GM23338 (cell line): Measurements from ENCODE around the gene GRID2. TPM values are rescaled to one million over a fixed set of nuclear protein-coding genes. Genes with fewer than 3 reads are reported as not detected.

Experiments used
- ATAC-seq: fragments of 200-7000 bp; cut with Tn5 transposase; 3 replicates; pipeline ENCODE4 v1.9.1; 2020
- DNase-seq: peaks from one replicate; pipeline ENCODE4 v3.0.0-alpha.2; 2015; ENCODE audit warnings: low spot score
- H2AFZ ChIP-seq: fragments of 200-600 bp; sonication (generic); 2 replicates; pipeline ENCODE4 v1.8.0; 2016; ENCODE audit warnings: antibody characterized with exemption, mild to moderate bottlenecking, moderate library complexity
- H3F3A ChIP-seq: fragments of 200-600 bp; sonication (generic); replicated peaks from 2 replicates; pipeline ENCODE4 v1.8.0; 2017; ENCODE audit warnings: antibody characterized with exemption, mixed run types, low read depth
- H3K27ac ChIP-seq: fragments of 200-600 bp; sonication (generic); 2 replicates; pipeline ENCODE4 v1.6.1; 2016; ENCODE audit warnings: low read depth
- H3K27me3 ChIP-seq: fragments of 200-600 bp; sonication (generic); 2 replicates; pipeline ENCODE4 v1.8.0; 2016; ENCODE audit warnings: mild to moderate bottlenecking, mixed run types, moderate library complexity; ENCODE audit not compliant: insufficient read depth
- H3K36me3 ChIP-seq: fragments of 200-600 bp; sonication (generic); 2 replicates; pipeline ENCODE4 v1.8.0; 2016; ENCODE audit warnings: mild to moderate bottlenecking; ENCODE audit not compliant: insufficient read depth
- H3K4me1 ChIP-seq: fragments of 200-600 bp; sonication (generic); 2 replicates; pipeline ENCODE4 v1.8.0; 2016; ENCODE audit warnings: mild to moderate bottlenecking, moderate library complexity; ENCODE audit not compliant: insufficient read depth
- H3K4me2 ChIP-seq: fragments of 200-600 bp; sonication (generic); 2 replicates; pipeline ENCODE4 v1.7.1; 2017; ENCODE audit warnings: mixed run types
- H3K4me3 ChIP-seq: fragments of 200-600 bp; sonication (generic); 2 replicates; pipeline ENCODE4 v1.6.1; 2016; ENCODE audit warnings: mixed run types
- H3K79me2 ChIP-seq: fragments of 200-600 bp; sonication (generic); replicated peaks from 2 replicates; pipeline ENCODE4 v1.8.0; 2017; ENCODE audit warnings: mild to moderate bottlenecking; ENCODE audit not compliant: insufficient read depth
- H3K9me2 ChIP-seq: fragments of 200-600 bp; sonication (generic); 2 replicates; pipeline ENCODE4 v1.8.0; 2017; ENCODE audit not compliant: insufficient read depth
- H4K20me1 ChIP-seq: fragments of 200-600 bp; sonication (generic); replicated peaks from 2 replicates; pipeline ENCODE4 v1.8.0; 2017; ENCODE audit warnings: mild to moderate bottlenecking; ENCODE audit not compliant: insufficient read depth
- H3K27ac Mint-ChIP-seq: 2 replicates; pipeline ENCODE4 v1.8.0; 2020; ENCODE audit warnings: inconsistent platforms, mild to moderate bottlenecking, moderate library complexity, mixed read lengths
- H3K27me3 Mint-ChIP-seq: 3 replicates; pipeline ENCODE4 v1.8.0; 2022; ENCODE audit warnings: low read depth, mild to moderate bottlenecking, moderate library complexity, mixed read lengths, inconsistent platforms; ENCODE audit not compliant: insufficient read depth, poor library complexity
- H3K36me3 Mint-ChIP-seq: 3 replicates; pipeline ENCODE4 v1.8.0; 2021; ENCODE audit warnings: low read depth, mild to moderate bottlenecking, inconsistent platforms, moderate library complexity, mixed read lengths
- H3K4me1 Mint-ChIP-seq: 3 replicates; pipeline ENCODE4 v1.8.0; 2020; ENCODE audit warnings: mild to moderate bottlenecking, inconsistent platforms, mixed read lengths
- H3K4me3 Mint-ChIP-seq: 3 replicates; pipeline ENCODE4 v1.8.0; 2021; ENCODE audit warnings: moderate library complexity, mild to moderate bottlenecking, inconsistent platforms, mixed read lengths
- H3K9me3 Mint-ChIP-seq: 3 replicates; pipeline ENCODE4 v1.8.0; 2020; ENCODE audit warnings: moderate library complexity, mild to moderate bottlenecking, inconsistent platforms, mixed read lengths
- CREB1 ChIP-seq: fragments of 250-450 bp; sonication (Bioruptor Pico); IDR thresholded peaks from 2 replicates; pipeline ENCODE4 v1.5.0; 2020; ENCODE audit warnings: low read depth, mild to moderate bottlenecking, moderate library complexity
- ETS1 ChIP-seq: IDR thresholded peaks from 2 replicates; pipeline ENCODE4 v1.6.1; 2016; ENCODE audit warnings: antibody characterized with exemption
- EZH2 ChIP-seq: fragments of 200-600 bp; sonication (generic); IDR thresholded peaks from one replicate; pipeline ENCODE4 v1.8.0; 2017; ENCODE audit warnings: antibody characterized with exemption, mild to moderate bottlenecking, low read depth; ENCODE audit not compliant: unreplicated experiment
- EZH2phosphoT487 ChIP-seq: fragments of 200-600 bp; sonication (generic); IDR thresholded peaks from one replicate; pipeline ENCODE4 v1.8.1; 2018; ENCODE audit warnings: antibody characterized with exemption; ENCODE audit not compliant: unreplicated experiment
- JUNB ChIP-seq: IDR thresholded peaks from one replicate; pipeline ENCODE4 v1.6.1; 2016; ENCODE audit warnings: antibody characterized with exemption; ENCODE audit not compliant: unreplicated experiment
- NANOG ChIP-seq: IDR thresholded peaks from 2 replicates; pipeline ENCODE4 v1.6.1; 2016; ENCODE audit warnings: antibody characterized with exemption, borderline replicate concordance
- POLR2AphosphoS5 ChIP-seq: IDR thresholded peaks from 2 replicates; pipeline ENCODE4 v1.6.1; 2016; ENCODE audit warnings: antibody characterized with exemption, low read depth
- STAT1 ChIP-seq: IDR thresholded peaks from one replicate; pipeline ENCODE4 v1.6.1; 2016; ENCODE audit warnings: antibody characterized with exemption; ENCODE audit not compliant: unreplicated experiment
- ZNF114 ChIP-seq: fragments of 250-450 bp; sonication (Bioruptor Pico); IDR thresholded peaks from 2 replicates; pipeline ENCODE4 v1.5.0; 2020; ENCODE audit warnings: mild to moderate bottlenecking, moderate library complexity
- ZNF331 ChIP-seq: fragments of 250-450 bp; sonication (Bioruptor Pico); IDR thresholded peaks from 2 replicates; pipeline ENCODE4 v1.5.0; 2020; ENCODE audit warnings: low read depth, mild to moderate bottlenecking, moderate library complexity
- ZNF462 ChIP-seq: fragments of 250-450 bp; sonication (Bioruptor Pico); IDR thresholded peaks from 2 replicates; pipeline ENCODE4 v1.5.0; 2020; ENCODE audit warnings: mild to moderate bottlenecking, moderate library complexity
- polyA plus RNA-seq: library from polyadenylated mRNA; unstranded; fragments of >200 nt; fragmentation: Nextera tagmentation; extraction: Ambion mirVana; gene quantifications from 2 replicates; pipeline ENCODE4 v1.2.1, GENCODE V29; 2016
- total RNA-seq: library from RNA; depleted of rRNA; stranded (reverse); fragments of >200 nt; shearing (Covaris generic); gene quantifications from 2 replicates; pipeline ENCODE4 v1.2.3, GENCODE V29; 2014
- TF ChIP-seq, protein P1 (sequence below), 2 experiments: fragments of 200-600 bp in 1 of 2; sonication (generic) in 1 of 2; conservative IDR thresholded peaks; 2 replicates each; pipeline versions ENCODE4 v1.5.1 to v1.6.1; 2016 to 2017; ENCODE audit warnings: antibody characterized with exemption in 2 of 2, low read depth in 2 of 2, mild to moderate bottlenecking in 2 of 2, moderate library complexity in 1 of 2
- TF ChIP-seq, protein P2 (sequence below): IDR thresholded peaks from one replicate; pipeline ENCODE4 v1.6.1; 2018; ENCODE audit warnings: antibody characterized with exemption; ENCODE audit not compliant: unreplicated experiment

Gene GRID2
- total and polyA plus RNA-seq, 2 experiments from 2014 or later: 19.9 to 65.4 TPM

- TF ChIP-seq, protein P1, sequence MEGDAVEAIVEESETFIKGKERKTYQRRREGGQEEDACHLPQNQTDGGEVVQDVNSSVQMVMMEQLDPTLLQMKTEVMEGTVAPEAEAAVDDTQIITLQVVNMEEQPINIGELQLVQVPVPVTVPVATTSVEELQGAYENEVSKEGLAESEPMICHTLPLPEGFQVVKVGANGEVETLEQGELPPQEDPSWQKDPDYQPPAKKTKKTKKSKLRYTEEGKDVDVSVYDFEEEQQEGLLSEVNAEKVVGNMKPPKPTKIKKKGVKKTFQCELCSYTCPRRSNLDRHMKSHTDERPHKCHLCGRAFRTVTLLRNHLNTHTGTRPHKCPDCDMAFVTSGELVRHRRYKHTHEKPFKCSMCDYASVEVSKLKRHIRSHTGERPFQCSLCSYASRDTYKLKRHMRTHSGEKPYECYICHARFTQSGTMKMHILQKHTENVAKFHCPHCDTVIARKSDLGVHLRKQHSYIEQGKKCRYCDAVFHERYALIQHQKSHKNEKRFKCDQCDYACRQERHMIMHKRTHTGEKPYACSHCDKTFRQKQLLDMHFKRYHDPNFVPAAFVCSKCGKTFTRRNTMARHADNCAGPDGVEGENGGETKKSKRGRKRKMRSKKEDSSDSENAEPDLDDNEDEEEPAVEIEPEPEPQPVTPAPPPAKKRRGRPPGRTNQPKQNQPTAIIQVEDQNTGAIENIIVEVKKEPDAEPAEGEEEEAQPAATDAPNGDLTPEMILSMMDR (conservative IDR thresholded peaks at IDR 0.05; ENCODE audit: low read depth in 2 of 2): no peak
- TF ChIP-seq NANOG (no peak), EZH2 (no peak), STAT1 (no peak), JUNB (no peak)
Measured at GRCh38 chr4:93018243-93018642, 714.5 kb downstream of the GRID2 start (continued).

DNA sequence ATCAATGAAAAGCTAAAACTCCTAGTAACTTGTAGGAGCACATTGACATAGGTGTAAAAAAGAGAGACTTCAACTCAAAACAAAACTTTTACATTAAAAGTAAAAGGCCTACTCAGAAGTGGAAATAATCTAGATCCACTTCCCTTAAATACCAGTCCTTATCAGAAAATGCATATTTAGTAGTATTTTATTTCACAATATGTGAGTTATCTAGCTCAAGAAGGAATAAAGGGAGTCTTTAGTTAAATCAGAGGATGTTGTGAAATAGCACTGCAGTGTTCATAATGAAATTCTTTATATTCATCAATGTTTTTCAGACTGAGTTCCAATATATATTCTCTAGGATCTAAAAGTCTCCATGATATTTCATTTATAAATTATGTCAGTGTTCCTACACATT is 715.0 kb downstream of the GRID2 start:
- Mint-ChIP-seq H3K36me3 (no peaks in the 10 kb centered on the region), H3K9me3 (no peaks in the 10 kb centered on the region), H3K4me3 (no peak overlapping the region), H3K27ac (no peak overlapping the region), H3K27me3 (peaks cover 2% of the 10 kb centered on the region), H3K4me1 (peaks cover 22% of the 10 kb centered on the region)
- Histone ChIP-seq H3K9me2 (no peaks in the 10 kb centered on the region), H3K4me3 (no peak overlapping the region), H4K20me1 (no peaks in the 10 kb centered on the region), H3K79me2 (no peaks in the 10 kb centered on the region), H2AFZ (no peak overlapping the region), H3K27me3 (no peaks in the 10 kb centered on the region), H3K27ac (no peak overlapping the region), H3F3A (no peaks in the 10 kb centered on the region), H3K36me3 (no peaks in the 10 kb centered on the region), H3K4me1 (peaks cover 18% of the 10 kb centered on the region), H3K4me2 (no peak overlapping the region)
- no peak for ATAC-seq
- DNase-seq: no peak
- TF ChIP-seq STAT1 (no peak), EZH2 (no peak), JUNB (no peak), ETS1 (no peak), ZNF331 (CRISPR knock-in tag) (no peak), EZH2phosphoT487 (no peak), ZNF114 (CRISPR knock-in tag) (no peak), POLR2AphosphoS5 (no peak), NANOG (no peak), ZNF462 (CRISPR knock-in tag) (no peak), CREB1 (CRISPR knock-in tag) (no peak)
- TF ChIP-seq, protein P2, sequence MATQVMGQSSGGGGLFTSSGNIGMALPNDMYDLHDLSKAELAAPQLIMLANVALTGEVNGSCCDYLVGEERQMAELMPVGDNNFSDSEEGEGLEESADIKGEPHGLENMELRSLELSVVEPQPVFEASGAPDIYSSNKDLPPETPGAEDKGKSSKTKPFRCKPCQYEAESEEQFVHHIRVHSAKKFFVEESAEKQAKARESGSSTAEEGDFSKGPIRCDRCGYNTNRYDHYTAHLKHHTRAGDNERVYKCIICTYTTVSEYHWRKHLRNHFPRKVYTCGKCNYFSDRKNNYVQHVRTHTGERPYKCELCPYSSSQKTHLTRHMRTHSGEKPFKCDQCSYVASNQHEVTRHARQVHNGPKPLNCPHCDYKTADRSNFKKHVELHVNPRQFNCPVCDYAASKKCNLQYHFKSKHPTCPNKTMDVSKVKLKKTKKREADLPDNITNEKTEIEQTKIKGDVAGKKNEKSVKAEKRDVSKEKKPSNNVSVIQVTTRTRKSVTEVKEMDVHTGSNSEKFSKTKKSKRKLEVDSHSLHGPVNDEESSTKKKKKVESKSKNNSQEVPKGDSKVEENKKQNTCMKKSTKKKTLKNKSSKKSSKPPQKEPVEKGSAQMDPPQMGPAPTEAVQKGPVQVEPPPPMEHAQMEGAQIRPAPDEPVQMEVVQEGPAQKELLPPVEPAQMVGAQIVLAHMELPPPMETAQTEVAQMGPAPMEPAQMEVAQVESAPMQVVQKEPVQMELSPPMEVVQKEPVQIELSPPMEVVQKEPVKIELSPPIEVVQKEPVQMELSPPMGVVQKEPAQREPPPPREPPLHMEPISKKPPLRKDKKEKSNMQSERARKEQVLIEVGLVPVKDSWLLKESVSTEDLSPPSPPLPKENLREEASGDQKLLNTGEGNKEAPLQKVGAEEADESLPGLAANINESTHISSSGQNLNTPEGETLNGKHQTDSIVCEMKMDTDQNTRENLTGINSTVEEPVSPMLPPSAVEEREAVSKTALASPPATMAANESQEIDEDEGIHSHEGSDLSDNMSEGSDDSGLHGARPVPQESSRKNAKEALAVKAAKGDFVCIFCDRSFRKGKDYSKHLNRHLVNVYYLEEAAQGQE: no peak
